HuH-7 (cell line): ENCODE results near the gene LSM2.

Experiments
- DNase-seq: peaks from one replicate; pipeline ENCODE4 v3.0.0; 2011; ENCODE audit warnings: low spot score

LSM2 gene

GRCh38 chr6:31776989-31777666 lies 29.6 kb downstream of the LSM2 start, which contains the start of gene VWA7:
Gene VWA7, minus strand, starts transcription at chr6:31777328. Its CDS starts 549 bp downstream, at chr6:31776779.
- DNase-seq = peak; percentile 78

GRCh38 chr6:31776485-31776988 lies 30.2 kb downstream of the LSM2 start:
- DNase-seq = no peak

DNA sequence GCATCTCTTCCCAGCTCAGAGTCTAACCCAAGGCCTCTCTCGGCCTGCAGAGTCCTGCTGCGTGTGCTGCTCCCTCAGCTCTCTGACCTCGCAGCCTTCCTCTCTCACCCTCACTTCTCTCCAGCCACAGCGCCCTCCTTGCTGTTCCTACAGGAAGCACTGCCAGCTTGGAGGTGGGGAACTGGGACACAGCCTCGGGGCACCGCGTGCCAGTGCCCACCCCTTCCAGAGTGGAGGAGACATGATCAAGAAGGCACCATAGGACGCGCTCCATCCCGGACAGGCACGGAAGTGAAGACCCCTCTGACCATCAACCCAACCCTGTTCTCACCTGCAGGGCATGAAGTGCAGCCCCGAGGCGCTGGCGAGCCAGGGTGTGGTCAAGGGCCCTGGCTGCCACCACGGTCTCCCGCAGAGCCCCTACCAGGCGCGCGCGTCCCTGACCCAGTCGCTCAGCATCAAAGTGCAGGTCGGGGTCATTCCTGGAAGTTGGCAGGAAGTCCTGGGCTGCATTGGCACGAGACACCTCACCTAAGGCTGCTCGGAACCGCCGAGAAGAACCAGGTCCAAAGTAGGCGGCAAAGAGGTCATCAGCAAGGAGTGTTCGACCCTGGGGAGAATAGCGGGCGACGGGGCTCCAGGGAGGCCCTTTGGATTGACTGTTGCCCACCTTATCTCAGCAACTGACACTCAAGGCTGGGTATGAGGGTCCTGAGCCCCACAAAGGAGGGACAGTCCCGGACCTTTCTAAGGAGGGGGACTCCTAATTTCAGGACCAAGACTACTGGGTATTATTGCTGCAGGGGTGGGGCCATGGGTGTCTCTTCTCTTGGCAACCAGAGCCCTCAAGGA lies 30.9 kb downstream of the LSM2 start:
- DNase-seq = no peak

GRCh38 chr6:31775184-31775583 lies 31.6 kb downstream of the LSM2 start:
- DNase-seq = no peak

DNA sequence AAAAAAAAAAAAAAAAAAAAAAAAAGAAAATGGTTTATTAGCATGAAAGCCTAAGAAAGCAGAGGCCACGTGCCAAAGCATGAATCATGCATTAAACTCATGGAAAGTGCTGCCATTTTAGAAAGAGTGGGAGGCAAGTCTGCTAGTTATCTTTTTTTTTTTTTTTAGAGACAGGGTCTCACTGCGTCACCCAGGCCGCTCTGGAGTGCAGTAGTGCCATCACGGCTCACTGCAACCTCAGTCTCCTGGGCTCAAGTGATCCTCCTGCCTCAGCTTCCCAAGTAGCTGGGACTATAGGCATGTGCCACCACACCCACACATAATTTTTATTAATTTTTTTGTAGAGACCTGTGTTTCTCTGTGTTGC lies 34.8 kb downstream of the LSM2 start:
- DNase-seq = no peak

DNA sequence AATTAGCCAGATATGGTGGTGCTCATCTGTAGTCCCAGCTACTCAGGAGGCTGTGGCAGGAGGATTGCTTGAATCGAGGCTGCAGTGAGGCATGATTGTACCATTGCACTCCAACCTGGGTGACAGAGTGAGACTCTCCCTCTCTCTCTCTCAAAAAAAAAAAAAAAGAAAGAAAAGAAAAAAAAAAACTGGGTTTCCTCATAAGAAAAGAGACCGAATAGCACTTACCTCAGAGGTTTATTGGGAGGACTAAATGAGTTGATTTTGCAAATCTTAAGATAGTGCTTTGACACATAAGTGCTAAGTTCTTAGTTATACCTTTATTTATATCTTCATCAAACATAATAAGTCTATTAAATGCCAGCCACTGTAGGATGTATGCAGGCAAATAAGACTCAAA lies 35.9 kb downstream of the LSM2 start:
- no peak for DNase-seq

GRCh38 chr6:31769684-31770371 lies 36.9 kb downstream of the LSM2 start:
- peak; percentile 96 for DNase-seq

DNA sequence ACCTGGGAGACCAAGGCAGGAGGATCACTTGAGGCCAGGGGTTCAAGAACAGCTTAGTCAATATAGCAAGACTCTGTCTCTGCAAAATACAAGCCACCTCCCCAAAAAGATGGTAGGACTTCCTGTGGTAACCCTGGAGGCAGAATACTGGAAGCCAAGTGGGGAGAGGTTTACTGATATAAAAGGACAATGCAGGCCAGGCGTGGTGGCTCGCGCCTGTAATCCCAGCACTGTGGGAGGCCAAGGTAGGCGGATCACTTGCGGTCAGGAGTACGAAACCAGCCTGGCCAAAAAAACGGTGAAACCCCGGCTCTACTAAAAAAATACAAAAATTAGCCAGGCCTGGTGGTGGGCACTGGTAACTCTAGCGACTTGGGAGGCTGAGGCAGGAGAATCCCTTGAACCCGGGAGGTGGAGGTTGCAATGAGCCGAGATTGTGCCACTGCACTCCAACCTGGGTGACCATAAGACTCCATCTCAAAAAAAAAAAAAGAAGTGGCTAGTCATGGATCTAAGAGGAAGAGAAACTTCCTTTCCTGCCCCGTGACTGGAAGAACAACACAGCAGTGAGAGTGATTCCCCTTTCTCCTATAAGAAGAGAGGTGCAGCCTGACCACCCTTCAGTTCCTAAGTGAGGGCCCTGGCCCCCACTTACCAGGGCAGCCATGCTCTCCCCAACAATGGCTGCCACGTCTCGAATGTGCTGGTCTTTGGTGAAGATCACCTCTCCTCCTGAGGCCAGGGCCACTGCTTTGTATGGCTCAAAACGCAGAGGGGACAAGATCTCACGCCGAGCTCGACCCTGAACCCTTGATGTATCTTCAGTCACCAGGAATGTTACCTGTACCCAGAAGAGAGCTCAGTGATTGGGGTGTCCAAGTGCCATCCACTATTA lies 38.2 kb downstream of the LSM2 start:
- DNase-seq = no peak

- no peak for DNase-seq
Observed at GRCh38 chr6:31767096-31767645, 39.6 kb downstream of the LSM2 start.

DNA sequence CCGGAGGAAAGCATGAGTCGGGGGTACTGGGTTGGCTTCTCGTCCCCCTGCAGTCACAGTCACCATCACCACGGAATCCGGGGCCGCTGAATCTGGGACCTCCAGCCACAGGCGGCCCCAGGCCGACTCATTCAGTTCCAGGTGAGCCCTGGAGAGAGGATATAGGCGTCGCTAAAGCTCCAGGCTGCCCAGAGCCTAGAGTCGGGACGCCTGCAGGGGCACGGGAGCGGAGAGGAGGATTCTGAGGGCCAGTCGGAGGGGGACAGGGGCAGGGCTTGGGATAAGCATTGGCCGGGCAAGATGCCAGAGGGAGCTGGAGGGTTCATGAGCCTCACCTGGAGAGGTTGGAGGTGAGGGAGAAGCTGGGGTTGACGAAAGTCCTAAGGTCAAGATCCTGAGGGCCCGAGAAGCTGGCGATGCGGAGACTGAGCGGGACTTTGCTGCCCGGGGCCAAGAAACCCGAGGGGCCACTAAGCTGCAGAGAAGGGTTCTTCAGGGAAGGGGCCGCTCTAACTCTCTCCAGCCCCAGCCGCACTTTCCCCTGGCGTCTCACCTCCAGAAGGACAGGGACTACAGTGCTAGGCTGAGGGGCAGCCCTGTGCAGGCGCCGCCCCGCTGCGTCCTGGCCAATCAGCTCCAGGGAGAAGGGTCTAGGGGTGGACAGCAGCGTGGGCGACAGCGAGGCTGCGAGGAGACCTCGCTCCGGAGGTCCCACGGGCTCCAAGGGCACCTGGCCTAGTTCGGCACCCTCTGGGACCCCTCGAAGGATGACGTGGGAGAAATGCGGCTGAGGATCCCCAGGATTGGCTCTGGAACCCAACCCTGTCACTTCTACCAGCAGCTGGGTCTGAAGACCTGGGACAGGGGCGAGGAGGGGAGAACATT lies 40.6 kb downstream of the LSM2 start:
- no peak for DNase-seq

DNA sequence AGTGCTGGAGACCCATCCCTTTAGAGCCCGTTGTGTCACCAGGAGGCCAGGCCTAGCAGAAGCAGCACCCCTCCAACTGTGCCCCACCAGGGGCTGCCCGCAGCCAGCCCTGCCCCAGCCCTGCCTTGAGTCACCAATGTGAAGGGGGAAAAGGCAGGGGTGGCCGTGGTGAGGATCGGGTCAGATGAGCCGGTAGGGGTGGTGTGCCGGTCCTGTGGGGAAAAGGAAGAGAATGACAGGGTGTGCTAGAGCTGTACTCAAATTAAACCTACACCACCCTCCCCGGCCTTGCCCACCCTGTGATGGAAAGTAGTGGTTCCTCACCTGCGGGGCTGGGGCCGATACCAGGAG lies 41.2 kb downstream of the LSM2 start:
- no peak for DNase-seq

GRCh38 chr6:31764198-31764597 lies 42.6 kb downstream of the LSM2 start:
- no peak for DNase-seq

DNA sequence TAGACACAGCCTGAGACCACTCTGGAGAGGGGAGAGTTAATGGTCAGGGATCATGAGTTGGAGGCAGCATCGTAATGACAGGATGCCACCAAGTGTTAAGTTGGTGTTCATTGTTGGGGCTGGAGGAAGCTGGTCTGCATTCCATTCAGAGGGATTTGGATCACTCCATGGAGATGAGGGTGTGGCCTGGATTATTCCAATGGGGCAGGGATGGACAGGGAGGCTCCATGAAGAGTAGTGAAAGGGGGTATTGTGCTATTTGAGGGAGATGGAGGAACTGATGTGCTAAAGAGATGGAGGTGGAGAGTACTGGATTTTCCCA lies 43.2 kb downstream of the LSM2 start:
- DNase-seq = no peak

DNA sequence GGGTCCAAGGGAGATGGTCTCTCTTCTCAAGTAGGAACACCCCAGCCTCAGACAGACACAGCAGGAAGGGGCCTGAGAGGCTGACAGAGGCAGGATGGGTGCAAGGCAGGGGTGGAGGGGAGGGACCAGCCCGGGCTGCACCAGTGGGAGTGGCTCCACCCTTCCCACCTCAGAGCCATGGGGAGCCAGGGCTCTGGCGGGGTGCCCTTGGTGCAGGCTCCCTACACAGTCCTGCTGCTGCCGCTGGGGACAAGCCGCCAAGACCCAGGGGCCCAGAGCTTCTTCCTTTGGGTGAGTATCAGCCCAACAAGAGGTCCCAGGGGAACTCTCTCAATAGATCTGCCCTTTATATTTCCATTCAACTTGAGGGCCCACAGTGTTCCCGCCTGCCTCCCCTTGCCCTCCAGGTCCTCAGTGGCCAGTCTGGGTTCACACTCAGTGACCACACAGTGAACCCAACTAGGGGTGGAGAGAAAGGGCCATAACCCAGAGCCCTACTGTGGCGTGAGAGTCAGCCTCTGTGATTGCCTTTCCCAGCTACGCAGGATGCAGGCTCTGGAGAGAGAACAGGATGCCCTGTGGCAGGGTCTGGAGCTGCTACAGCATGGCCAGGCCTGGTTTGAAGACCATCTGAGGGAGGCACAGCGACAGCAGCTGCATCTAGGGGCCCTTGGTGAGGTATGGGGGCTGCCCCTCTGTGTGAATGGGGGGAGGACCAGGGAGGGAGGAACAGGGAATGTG lies 43.7 kb downstream of the LSM2 start:
- no peak for DNase-seq

DNA sequence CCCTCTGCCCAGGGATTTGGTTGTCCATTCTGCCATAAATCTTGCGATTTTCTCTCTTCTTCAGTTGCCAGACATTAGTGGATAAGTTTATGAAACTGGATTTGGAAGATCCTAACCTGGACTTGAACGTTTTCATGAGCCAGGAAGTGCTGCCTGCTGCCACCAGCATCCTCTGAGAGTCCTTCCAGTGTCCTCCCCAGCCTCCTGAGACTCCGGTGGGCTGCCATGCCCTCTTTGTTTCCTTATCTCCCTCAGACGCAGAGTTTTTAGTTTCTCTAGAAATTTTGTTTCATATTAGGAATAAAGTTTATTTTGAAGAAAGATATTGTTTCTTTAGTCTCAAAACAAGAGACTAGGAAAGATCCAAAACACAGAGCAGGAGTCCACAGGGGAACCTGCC lies 44.4 kb downstream of the LSM2 start, which contains the start of gene SAPCD1:
Gene SAPCD1 (plus strand): TSS at position 301 of the 400 bp plus-strand sequence. CDS start 399 bp downstream, outside the sequence.
- no peak for DNase-seq

DNA sequence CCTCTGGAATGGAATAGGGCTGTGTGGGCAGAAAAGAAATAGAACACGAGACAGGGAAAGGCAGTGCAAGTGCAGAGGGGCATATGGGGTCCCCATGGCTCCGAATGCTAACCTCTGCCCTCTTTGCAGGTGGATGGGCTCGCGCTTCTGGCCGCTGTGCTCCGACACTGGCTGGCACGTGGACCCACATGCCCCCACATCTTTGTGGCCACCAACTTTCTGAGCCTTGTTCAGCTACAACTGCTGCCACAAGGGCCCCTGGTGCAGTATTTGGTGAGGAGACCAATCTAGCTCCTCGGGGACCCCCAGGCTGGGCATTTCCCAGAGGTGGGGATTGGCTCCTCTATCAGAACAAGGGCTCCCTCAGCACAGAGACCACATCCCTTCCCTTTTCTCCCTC lies 45.4 kb downstream of the LSM2 start:
- no peak for DNase-seq

GRCh38 chr6:31760790-31761189 lies 46.0 kb downstream of the LSM2 start:
- DNase-seq = no peak

- DNase-seq = no peak
Observed at GRCh38 chr6:31758281-31758680, 48.5 kb downstream of the LSM2 start.

GRCh38 chr6:31752739-31753319 lies 53.9 kb downstream of the LSM2 start:
- DNase-seq = no peak
